Measurements from ENCODE around the gene USP3.

Gene USP3

DNA sequence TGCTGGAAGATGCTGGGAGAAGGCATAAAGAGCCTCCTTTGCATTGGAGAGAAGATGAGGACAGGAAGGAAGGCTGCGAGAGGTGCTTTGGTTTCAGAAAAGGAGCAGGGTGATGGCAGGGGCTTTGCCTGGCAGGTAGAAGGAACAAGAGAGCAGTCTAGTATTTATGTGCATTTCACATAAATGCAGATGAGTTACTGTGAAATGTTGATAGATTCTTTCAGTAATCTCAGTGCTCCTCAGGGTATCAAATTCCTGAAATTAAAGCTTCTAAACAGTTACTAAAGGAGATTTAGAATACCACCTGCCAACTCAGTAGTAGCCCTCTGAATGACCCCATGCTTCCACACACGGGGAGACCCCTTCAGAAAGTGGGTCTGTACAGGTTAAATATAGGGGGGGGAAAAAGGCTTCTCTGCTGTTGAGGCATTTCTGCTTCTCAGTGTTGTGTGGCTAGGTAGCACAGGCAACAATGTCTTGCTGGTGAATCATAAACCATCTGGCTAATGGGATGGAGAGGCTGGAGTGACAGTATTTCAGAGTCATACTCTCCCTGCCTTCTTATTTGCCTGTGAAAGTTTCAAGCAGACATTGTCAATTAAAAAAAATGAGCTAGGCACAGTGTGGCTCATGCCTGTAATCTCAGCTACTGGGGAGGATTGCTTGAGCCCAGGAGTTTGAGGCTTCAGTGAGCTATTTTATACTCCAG, 78.5 kb downstream of the USP3 start:
- no peaks in the 10 kb centered on the region for H3K27me3 ChIP-seq (replicated peaks; ENCODE audit: control insufficient read depth, insufficient read depth, low read length)
- no peak overlapping the region for H3K4me3 ChIP-seq (replicated peaks; ENCODE audit: low read depth, low read length)
- TF ChIP-seq, protein P1, sequence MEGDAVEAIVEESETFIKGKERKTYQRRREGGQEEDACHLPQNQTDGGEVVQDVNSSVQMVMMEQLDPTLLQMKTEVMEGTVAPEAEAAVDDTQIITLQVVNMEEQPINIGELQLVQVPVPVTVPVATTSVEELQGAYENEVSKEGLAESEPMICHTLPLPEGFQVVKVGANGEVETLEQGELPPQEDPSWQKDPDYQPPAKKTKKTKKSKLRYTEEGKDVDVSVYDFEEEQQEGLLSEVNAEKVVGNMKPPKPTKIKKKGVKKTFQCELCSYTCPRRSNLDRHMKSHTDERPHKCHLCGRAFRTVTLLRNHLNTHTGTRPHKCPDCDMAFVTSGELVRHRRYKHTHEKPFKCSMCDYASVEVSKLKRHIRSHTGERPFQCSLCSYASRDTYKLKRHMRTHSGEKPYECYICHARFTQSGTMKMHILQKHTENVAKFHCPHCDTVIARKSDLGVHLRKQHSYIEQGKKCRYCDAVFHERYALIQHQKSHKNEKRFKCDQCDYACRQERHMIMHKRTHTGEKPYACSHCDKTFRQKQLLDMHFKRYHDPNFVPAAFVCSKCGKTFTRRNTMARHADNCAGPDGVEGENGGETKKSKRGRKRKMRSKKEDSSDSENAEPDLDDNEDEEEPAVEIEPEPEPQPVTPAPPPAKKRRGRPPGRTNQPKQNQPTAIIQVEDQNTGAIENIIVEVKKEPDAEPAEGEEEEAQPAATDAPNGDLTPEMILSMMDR (IDR thresholded peaks at IDR 0.05; ENCODE audit: insufficient read depth, low read length, poor library complexity, severe bottlenecking) = no peak
- H3K36me3 ChIP-seq (ENCODE audit: control insufficient read depth, insufficient read depth, low read length) = peaks cover 5% of the 10 kb centered on the region
- DNase-seq (ENCODE audit: extremely low read depth, insufficient read length) = no peak

DNA sequence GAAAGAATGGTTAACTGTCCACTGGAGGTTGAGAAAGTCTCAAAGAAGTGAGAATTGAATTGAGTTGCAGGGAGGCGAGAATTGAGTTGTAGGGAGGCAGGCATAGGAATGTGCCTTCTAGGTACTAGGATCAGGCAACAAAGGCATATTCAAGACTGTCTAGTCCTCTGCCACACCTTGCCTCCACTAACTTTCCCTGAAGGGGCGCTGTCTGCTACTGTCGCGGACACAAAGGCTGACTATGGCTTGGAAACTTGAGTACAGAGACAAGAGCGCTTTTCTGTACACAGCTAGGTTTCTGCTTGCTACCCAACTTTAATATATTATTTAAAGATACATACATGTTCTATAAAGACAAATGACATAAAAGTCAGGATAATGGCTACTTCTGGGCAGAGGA, 82.4 kb downstream of the USP3 start:
- TF ChIP-seq, protein P1 (IDR thresholded peaks at IDR 0.05; ENCODE audit: insufficient read depth, low read length, poor library complexity, severe bottlenecking) = no peak
- no peak overlapping the region for H3K4me3 ChIP-seq (replicated peaks; ENCODE audit: low read depth, low read length)
- DNase-seq (ENCODE audit: extremely low read depth, insufficient read length) = no peak
- no peaks in the 10 kb centered on the region for H3K27me3 ChIP-seq (replicated peaks; ENCODE audit: control insufficient read depth, insufficient read depth, low read length)
- peaks cover 22% of the 10 kb centered on the region for H3K36me3 ChIP-seq (ENCODE audit: control insufficient read depth, insufficient read depth, low read length)

DNA sequence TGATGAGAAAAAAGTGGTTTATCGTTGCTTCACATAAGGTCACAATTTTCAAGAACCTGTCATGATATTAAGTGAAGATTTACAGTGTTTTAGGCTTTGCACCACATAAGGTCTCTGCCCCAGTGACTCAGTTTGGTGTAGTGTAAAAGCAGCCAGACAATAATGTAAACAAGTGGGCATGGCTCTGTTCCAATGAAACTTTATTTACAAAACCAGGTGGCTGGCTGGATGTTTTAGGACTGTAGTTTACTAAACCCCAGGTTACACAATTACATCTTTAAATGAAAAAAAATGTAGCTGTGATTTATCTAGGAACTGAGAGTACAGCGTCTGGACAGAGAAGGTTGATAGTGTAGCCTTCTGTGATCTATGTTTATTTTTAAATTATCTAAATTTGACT, 83.1 kb downstream of the USP3 start:
- TF ChIP-seq, protein P1 (IDR thresholded peaks at IDR 0.05; ENCODE audit: insufficient read depth, low read length, poor library complexity, severe bottlenecking) = no peak
- Histone ChIP-seq H3K36me3 (ENCODE audit: control insufficient read depth, insufficient read depth, low read length) (peaks cover 22% of the 10 kb centered on the region), H3K27me3 (replicated peaks; ENCODE audit: control insufficient read depth, insufficient read depth, low read length) (no peaks in the 10 kb centered on the region), H3K4me3 (replicated peaks; ENCODE audit: low read depth, low read length) (no peak overlapping the region)
- no peak for DNase-seq (ENCODE audit: extremely low read depth, insufficient read length)

DNA sequence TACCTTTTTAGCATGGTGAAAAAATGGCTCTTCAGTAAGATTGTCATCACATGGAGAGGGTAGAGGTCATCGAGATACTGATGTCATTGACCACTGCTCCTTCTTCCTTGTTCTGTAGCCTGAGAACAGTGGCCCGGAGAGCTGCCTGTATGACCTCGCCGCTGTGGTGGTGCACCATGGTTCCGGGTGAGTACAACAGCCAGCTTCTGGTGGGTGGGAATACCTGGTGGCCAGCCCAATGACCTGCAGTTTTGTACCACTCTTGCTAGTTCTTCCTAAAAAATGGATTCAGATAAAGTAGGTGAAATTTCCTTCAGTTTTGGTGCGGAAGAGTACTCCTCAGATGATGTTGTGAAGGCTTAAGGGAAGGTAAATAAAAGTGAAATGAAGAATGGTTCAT, 84.4 kb downstream of the USP3 start:
- TF ChIP-seq, protein P1 (IDR thresholded peaks at IDR 0.05; ENCODE audit: insufficient read depth, low read length, poor library complexity, severe bottlenecking) = no peak
- H3K36me3 ChIP-seq (ENCODE audit: control insufficient read depth, insufficient read depth, low read length) = peaks cover 22% of the 10 kb centered on the region
- no peak for DNase-seq (ENCODE audit: extremely low read depth, insufficient read length)
- no peak overlapping the region for H3K4me3 ChIP-seq (replicated peaks; ENCODE audit: low read depth, low read length)
- H3K27me3 ChIP-seq (replicated peaks; ENCODE audit: control insufficient read depth, insufficient read depth, low read length) = no peaks in the 10 kb centered on the region

DNA sequence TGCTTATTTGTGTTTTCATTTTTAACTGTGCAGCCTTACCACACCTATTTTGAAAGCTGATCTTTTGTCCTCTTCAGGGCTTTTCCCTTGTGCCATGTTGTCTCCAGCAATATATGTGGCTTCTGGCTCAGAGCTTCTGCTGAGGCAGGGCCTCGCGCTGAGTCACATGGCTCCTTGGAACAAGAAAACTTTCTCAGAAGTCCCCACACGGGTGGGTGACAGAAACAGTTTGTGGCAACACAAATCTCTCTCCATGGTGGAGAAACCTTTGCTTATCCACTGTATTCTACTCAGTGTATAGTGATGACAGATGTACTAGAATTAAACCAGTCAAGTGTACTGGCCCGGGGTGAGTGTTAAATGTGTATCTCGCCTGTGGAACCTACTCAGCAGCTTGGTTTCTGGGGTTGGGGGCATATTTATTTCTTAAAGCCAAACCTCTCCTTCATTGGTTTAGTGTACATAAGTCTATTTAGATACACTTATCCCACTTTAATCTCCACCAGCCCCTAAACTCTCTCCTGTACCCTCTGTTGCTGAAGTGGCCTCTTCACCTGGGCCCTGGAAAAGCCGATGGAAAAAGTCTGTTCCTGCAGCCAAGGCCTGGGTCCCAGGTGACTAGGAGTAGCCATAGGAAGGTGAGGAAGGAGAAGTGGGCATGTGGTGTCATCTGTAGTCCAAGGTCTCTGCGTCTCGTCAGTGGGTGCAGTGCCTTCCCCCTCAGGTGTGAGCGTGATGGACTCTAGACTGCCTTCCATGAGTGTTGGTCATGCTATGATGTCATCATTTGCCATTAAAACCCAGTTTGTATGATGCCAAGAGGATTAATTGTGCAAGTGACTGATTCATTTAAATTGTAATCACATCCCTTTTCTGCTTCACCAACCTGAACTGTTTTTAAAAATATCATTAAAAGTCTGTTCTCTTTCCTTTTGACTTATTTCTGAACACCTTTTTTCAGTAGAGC, 89.6 kb downstream of the USP3 start:
- no peak for DNase-seq (ENCODE audit: extremely low read depth, insufficient read length)
- H3K36me3 ChIP-seq (ENCODE audit: control insufficient read depth, insufficient read depth, low read length) = peaks cover 15% of the 10 kb centered on the region
- TF ChIP-seq, protein P1 (IDR thresholded peaks at IDR 0.05; ENCODE audit: insufficient read depth, low read length, poor library complexity, severe bottlenecking) = no peak
- H3K4me3 ChIP-seq (replicated peaks; ENCODE audit: low read depth, low read length) = no peak overlapping the region
- no peaks in the 10 kb centered on the region for H3K27me3 ChIP-seq (replicated peaks; ENCODE audit: control insufficient read depth, insufficient read depth, low read length)

Data from GM06990 (cell line).